HK-2 (cell line): Measurements from ENCODE around the gene MYH11.
"Not testable (repeated sequence)": the region's sequence is repeated elsewhere in the genome, so short reads cannot be mapped to it uniquely, and the experiment has no call there.

Source experiments
- DNase-seq: peaks from one replicate; pipeline ENCODE4 v3.0.0-alpha.2; 2018; ENCODE audit not compliant: unreplicated experiment

The MYH11 gene

DNA sequence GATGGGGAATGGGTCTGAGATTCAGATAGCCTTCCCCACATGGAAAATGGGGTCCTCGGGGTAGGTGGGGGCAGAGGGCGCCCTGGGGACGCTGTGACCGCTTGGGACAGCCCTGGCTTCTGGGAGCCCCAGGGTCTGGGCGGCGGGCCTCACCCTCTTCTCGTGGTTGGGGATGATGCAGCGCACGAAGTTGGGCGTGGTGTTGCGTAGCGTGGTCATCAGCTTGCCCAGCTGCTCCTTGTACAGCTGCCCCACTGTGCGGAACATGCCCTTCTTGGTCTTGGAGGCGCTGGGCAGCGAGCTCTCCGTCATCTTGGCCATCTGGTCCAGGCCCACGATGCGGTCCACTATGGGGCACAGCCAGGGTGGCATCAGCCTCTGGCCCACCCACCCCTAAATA is 106.8 kb downstream of the MYH11 start:
- DNase-seq = no peak

DNA sequence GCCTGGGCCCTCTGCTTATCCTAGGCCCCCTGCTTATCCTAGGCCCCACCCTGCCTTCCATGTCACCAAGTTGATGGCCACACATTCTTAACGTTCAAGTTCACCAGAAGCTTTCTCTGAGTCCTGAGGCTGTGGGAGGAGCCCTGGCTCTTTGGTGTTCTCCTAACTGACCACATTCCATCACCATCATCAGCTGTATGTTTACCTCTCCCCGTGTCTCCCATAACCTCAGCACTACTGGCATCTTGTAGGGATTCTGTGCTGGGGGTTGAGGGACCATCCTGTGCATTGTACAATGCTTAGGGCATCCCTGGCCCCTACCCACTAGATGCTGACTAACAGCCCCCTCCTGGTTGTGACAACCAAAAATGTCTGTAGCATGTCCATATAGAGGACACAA is 107.5 kb downstream of the MYH11 start:
- no peak for DNase-seq

DNA sequence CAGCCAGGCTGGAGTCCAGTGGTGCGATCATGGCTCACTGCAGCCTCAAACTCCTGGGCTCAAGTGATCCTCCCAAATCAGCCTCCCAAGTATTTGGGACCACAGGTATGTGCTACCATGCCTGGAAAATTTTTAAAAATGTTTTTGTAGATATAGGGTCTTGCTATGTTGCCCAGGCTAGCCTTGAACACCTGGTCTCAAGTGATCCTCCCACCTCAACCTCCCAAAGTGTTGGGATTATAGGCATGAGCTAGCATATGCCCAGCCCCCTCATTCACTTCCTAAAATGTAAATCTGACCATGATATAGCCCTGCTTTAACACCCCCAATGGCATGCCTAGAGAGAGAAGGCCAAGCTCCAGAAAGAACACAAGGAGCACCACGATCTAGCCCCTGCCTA is 108.2 kb downstream of the MYH11 start:
- DNase-seq = no peak

DNA sequence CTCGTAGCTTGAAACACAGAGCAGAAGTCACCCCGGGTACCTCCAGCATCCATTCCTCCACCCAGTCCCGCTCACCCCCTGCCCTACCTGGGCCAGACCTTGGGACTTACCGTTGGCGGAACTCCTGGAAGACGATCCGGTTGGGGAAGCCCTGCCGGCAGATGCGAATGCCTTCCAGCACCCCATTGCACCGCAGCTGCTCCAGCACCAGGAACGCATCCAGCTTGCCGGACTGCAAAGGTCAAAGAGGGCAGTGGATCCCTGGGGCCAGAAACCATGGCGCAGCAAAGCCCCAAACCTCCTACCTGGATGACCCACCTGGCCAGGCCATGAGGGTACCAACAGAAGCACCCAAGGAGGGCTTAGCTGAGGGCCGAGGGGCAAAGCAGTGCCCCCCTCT is 108.9 kb downstream of the MYH11 start:
- DNase-seq = no peak

DNA sequence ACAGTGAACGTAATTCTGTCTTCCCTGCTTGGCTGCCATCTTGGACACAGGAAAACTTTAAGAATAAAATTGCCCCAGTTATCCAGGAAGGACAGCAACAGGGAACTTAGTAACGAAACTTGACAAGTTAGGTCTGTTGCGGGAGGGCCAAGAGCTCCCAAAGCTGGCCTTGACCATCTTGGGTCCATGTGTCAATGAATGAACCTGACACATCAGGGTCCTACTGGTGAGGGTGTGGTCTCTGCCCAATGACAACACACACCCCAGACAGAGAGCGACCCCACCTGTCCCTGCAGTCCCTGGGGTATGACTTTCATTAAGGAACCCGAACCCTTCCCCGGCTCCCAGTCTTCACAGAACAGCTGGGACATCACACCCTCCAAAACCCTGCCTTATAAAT is 110.5 kb downstream of the MYH11 start:
- DNase-seq = no peak

DNA sequence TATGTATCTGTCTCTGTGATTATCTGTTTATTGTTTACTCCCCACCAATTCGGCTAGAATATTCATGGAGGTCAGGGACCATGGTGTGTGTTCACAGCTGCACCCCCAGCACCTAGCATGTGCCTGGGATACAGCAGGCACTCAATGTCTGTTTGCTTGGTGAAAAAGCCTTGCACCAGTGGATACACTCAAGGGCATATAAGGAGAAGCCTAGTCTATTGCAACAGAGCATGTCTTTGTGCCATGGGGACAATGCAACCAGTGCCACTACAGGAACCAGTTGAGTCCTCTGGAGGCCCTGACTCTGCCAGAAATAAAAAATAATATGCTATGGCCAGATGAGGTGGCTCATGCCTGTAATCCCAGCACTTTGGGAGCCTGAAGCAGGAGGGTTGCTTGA is 113.2 kb downstream of the MYH11 start:
- DNase-seq = no peak

DNA sequence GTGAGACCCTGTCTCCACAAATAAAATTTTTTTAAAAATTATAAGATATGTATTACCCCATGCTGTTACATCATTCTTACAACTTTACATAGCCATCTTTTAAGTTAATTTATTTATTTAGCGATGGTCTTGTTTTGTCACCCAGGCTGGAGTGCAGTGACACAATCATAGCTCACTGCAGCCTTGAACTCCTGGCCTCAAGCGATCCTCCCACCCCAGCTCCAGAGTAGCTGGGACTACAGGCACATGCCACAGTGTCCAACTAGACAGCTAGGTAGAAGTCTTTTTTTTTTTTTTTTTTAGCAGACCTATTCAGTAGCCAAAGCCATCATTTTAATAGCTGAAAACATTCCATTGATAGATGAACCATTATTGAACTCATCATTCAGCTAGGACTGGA is 114.1 kb downstream of the MYH11 start:
- DNase-seq = no peak

DNA sequence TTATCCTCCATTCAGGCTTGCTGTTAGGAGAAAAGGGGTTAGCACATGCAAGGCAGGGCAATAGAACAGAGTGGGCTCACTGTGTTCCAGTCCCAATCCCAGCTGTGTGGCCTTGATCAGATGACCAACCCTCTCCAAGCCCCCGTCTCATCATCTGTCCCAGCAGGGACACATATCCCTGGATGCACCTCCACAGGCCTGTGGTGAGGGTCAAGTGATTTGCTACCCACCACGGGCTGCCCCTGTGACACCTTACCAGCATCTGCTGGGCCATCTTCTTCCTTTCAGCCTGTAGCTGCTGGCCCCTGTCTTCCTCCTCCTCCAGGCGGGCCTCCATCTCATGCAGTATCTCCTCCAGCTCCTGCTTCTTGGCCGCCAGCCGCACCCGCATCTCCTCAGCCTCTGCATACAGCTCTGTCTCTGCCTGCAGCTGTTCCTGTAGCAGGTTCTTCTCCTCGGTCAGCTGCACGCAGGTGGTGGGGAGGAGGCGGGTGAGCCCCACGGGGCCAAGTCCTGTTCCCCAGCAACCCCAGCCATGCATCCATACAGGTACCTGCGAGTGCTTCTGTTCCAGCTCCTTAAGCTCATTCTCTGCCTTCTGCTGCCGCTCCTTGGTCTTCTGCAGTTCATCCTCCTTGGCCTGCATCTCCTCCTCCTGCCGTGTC is 115.5 kb downstream of the MYH11 start:
- no peak for DNase-seq

DNA sequence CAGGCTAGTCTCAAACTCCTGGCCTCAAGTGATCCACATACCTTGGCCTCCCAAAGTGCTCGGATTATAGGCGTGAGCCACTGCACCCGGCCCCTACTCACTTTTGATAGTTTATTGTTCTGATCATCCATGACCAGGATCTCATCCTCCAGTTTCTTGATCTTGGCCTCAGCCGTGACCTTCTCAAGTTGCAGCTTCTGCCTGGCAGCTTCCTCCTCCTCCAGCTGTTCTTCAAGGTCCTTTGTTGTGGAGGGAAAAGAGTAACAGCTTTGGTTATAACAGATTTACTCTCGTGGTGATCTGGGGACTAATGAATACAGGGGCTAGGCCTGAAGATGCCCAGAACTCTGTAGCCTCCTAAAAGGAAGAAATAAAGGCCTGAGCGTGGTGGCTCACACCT is 116.9 kb downstream of the MYH11 start:
- DNase-seq = no peak

DNA sequence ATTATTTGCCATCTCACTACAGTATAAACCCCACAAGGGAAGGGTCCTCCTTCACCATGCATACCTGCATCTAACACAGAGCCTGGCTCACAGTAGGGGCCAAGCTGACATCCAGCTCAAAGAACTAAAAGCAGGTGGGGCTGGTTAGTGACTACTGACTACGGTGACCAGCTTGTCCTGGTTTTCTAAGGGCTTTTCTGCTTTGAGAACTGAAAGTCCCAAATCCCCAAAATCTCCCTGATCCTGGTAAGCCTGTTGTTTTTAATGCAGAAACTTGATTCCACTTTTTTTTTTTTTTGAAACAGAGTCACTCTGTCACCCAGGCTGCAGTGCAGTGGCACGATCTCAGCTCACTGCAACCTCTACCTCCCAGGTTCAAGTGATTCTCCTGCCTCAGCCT is 117.4 kb downstream of the MYH11 start:
- DNase-seq = no peak

DNA sequence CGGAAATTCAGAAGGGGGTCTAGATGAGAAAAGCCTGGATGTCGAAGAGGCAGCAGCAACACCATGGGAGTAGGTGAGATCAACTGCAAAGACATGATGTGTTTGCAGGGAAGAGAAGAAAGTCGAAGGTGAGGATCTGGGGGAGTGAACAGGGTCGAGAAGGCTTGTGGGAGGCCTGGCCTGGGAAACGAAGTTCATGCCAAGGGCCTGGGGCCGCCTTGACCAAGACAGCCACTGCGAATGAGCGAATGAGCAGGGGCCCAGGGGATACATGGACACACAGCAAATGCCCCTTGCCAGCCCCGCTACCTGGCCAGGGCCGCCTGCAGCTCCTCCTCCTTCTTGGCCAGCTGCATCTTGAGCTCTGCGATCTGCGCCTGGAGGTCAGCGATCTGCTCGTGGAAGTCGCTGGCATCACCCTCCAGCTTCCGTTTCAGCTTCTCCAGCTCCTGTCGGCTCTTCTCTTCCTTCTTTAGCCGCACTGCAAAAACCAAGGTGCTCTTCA is 119.6 kb downstream of the MYH11 start:
- no peak for DNase-seq

DNA sequence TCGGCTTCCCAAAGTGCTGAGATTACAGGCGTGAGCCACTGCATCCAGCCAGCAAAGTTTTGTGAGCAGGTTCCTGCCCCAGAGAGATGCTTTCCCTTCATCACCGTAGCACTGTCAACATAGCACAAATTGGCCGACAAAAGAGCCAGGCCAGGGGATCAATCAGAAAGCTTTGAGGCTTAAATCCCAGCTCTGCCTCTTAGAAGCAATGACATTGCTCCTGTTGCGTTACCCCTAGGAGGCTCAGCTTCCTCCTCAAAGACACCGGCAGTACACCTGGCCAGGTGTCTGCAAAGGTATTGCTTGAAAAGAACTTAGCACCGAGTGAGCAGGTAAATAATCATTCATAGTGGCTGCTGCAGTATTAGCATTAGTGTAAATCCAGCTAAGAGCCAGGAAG is 120.3 kb downstream of the MYH11 start:
- DNase-seq = no peak

DNA sequence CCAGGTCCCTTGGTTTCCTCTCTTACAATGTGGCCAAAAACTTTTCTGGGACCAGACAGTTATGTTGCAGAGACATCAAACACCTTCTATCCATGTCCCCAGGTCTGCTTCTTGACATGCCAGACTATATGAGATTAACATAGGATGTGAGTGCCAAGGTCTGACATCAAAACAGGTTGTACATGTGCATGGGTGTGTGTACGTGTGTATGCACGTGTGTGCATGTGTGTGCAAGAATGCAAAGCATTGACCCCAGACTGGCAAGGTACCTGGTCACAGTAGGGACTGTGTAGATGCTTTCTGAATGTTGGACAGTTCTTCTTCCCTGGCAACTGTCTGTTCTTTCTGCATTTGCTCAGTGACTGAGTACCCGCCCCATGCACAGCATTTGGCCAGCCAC is 121.2 kb downstream of the MYH11 start:
- DNase-seq = no peak

DNA sequence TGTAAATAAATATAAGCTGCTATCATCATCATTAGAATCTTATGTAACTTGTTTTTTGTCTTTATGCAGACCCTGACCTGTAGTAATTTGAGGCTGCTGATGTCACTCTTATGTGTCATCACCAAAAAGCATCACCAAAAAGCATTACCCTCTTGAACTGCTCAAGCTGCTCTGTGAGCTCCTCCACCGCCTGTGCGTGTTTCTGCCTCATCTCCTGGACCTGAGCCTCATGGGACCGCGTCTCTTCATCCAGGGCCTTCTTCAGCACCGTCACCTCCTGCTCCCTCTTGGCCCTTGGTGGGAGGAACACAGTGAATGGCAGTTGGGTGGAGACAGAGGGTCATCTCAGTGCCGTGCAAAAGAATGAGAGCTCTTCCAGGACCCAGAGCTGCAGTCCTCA is 124.4 kb downstream of the MYH11 start:
- DNase-seq = no peak

DNA sequence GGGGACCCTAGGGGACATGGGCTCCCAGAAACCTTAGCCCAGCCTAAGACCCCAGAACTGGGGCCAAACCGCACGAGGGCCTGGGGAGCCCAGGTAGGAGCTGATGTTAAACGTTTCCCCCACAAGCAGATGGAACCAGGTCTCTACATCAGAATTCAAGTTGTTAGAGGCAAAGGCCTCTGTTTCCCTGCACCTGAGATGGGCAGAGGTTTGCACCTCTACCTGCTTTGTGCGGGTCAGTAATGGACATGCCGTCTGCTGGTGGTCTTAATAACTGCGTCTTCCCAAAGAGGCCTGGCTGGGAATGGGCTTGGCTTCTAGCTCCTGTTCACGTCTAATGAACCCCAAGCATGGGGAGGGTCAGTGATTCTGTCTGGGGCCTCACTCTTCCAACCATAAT is 127.7 kb downstream of the MYH11 start:
- DNase-seq = no peak

DNA sequence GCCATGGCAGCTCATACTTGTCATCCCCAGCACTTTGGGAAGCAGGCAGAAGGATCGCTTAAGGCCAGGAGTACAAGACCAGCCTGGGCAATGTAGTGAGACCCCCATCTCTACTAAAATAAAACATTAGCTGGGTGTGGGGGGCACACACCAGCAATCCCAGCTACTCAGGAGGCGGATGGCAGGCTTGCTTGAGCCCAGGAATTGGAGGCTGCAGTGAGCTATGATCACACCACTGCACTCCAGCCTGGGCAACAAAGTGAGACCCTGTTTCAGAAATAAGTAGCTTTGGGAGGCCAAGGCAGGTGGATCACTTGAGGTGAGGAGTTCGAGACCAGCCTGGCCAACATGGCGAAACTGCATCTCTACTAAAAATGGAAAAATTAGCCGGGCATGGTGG is 129.1 kb downstream of the MYH11 start:
- DNase-seq = not testable (repeated sequence)

DNA sequence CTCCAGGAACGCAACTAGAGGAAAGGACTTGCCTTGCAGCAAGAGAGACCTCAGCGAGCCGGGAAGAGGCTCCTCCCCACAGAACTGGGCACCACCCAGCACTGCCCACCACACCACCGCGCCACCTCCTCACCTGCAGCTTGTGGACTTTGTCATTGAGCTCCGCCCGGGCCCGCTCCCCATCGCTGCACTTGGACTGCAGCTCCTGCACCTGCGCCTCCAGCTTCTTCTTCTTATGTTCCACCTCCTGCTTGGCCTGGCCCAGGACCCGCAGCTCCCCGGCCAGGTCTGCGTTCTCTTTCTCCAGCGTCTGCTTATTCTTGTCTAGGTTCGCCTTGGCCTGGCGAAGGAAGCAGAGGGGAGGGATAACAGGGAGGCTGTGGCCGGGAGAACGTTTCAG is 130.1 kb downstream of the MYH11 start:
- no peak for DNase-seq

DNA sequence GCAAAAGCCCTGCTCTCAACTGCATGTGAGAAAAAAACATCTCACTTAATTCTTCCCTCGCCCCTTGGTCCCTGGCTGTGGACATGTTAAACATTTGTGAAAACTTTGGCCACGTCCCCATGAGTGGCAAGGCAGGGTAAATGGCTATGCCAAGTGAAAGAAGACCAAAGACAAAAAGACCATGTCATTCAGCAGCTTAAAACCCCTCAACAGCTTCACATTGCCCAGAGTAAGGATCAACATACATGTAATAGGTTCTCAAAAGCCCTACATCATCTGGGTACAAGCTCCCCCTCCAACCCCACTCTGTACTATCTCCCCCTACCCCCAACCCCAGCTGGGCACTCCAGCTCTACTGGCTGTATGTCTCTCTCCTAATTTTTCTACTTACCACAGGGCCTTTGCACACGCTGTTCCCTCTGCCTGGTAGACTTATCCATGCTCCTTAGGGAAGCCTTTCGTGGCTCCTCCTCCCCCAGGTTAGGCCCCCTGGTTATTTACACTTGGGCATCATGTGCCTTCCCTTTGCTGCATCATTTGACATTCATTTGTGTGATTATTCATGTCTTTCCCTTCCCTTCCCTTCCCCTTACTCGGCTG is 131.1 kb downstream of the MYH11 start:
- no peak for DNase-seq

DNA sequence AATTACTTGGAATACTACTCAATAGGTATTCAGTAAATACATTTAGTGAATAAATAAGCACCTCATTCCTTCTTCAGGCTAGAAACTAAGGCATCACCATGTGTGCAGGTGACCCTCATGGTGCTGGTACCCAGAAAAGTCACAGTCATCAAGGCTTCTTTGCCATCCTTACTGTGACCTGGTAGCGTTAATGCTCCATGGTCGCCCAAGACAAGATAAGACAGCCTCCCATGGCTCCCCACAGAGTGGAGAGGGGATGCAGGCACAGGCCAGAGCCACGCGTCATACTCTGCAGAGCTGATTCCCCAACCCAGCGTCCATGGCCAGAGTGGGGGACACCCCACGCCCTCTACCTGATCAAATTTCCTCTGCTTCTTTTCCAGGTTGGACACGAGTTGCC is 133.0 kb downstream of the MYH11 start:
- DNase-seq = no peak

DNA sequence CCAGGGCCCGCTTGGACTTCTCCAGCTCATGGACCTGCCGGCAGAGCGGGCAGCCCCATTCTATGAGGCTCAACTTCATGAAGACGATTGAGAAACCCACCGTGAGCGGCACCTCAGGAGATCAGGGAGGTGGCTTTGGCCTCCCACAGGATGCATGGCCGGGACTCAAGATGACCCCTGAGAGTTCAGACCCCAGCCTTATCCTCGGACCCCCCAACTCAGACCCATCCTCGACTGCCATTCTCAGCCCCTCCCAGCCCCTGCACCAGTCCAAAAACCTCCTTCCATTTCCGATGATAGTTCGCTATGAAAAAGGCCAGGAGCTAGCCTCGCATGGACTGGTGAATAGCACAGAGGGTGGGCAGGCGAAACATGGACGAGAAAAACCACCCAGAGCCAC is 135.8 kb downstream of the MYH11 start:
- no peak for DNase-seq

DNA sequence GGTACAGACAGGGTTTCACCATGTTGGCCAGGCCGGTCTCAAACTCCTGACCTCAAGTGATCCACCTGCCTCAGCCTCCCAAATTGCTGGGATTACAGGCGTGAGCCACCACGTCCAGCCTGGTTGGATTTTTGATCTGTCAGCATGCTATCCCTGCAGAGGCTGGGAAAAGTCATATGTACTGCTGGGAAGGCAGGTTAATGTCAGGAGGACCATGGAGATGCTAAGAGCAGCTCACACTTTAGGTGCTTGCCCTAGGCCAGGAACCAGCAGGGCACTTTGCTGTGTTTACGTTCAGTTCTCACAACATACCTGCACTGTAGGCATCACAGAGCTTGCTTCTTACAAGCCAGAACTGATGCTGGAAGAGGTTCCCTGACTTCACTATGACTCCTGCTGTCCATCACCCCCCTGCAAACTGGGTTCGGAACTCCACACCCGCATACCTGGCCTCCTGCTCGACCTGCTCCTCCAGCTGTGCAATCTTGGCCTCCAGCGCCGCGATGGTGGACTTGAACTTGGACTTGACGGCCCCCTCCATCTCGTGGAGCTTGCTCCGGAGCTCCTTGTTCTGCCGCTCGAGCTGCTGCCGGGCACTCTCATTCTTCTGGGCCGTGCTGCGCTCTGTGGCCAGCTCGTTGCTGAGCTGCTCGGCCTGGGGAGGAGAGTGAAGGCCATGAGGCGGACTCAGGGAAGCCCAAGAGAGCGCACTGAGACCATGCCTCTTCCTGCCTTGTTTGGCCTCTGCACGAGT is 140.0 kb downstream of the MYH11 start:
- no peak for DNase-seq

DNA sequence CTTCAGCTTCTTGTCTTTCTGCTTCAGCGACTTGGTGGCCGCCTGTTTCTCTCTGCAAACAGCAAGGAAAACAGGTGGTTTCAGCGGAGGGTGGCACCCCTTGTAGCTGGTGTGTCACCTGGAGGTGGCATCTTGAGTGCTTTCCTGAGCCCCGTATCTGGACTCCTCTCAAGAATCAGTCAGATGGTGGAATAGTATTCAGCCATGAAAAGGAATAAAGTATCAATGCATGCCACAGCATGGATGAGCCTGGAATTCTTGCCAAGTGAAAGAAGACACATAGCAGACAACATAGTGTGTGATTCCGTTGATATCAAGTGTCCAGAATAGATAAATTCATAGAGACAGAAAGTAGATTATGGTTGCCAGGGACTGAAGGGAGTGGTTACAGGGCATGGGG is 141.6 kb downstream of the MYH11 start:
- DNase-seq = no peak
